ENCODE results near the gene PRICKLE2.

Gene PRICKLE2

DNA sequence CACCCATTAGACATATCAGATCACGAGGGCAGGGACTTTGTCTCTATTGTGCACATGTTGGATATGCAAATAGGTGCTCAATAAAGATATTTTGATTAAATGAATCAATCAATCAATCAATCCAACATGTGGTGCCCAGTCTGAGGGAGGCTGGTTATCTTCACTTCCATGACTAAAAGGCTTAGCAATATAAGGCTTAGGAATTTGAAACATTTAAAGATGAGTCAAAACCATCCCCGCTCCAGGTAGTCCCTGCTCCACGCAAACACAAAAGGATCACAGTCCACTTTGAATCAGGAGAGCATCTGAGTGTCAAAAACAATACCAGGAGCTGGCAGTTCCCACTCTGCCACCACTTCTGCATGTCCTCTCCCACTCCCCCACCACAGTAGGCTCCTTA, 25.8 kb upstream of the PRICKLE2 start:
- DNase-seq = no peak

GRCh38 chr3:64247991-64248646, 22.9 kb upstream of the PRICKLE2 start:
- DNase-seq = no peak

DNA sequence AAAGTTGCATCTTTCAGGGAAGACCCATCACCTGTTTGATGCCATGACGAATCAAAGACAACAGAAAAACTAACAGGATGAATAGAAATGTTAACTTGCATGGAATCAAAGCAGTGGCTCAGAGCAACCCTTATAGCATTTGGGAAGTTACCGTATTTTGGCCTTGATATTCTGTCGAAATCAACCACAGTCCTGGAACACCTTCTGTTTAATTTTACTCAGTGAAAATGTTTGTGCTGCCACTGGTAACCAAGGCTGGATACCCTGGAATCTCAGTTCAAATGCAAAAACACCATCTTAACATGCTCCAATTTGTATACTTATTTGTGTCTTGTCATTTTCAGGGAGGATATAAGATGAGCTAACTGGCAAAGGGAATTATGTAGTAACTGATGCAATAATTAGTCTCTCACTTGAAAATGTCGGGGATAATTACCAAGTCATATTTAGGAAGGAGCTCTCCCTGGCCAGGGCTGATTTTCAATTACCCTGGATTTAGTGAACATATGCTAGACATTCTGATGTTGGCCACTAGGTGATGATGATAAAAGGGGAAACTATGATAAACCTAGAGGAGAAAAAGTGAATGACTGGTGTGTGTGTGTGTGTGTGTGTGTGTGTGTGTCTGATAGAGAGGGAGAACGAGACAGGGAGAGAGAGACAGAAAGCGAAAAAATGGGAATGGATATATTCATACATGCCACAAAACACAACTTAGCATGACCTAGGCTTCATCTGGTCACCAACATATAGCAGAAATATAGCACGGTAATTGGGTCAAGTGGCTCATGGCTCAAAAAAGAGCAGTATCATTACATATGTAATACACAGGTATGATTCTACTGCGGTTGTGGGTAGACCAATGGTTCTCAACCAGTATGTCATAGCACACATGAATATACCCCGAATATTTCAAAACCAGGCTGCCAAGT, 19.0 kb upstream of the PRICKLE2 start:
- peak; percentile 38 for DNase-seq

DNA sequence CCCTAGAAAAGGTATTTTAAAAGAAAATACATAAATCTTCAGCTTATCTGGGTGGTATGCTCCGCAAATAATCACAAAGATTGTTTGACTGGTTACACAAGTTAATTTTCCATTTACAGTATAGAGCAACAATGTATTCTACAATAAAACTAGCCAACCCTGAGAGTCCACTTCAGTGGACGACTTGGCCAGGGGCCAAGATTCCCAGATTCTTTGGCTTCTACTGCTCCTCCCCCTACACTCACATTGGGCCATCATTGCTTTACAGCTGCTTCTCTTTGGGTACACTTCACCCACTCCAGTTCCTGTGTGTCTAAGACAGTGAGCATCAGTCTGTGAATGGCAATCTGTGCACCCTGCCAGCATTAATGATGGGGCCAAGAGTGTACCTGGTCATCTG, 17.2 kb upstream of the PRICKLE2 start:
- no peak for DNase-seq

GRCh38 chr3:64240959-64241358, 15.7 kb upstream of the PRICKLE2 start:
- no peak for DNase-seq

DNA sequence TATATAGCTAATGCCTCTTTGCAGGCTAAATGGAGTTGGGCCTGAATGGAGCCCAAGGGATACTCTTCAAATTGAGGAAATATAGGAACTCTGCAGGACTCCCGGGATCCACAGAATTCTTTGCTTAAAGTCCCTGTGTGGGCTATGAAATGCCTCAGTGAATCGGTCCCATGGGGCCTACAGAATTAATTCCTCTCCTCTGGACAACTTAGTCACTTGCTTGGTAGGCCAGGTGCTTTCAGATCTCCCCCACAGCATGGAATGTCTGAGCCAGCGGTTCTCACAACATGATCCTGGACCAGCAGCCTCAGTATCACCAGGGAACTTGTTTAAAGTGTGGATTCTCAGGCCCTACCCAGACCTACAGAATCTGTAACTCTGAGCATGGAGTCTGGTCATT, 15.1 kb upstream of the PRICKLE2 start:
- no peak for DNase-seq

GRCh38 chr3:64239841-64240240, 14.6 kb upstream of the PRICKLE2 start:
- DNase-seq = no peak

- DNase-seq = peak; percentile 97
Observed at GRCh38 chr3:64238971-64239667, 13.9 kb upstream of the PRICKLE2 start.

- no peak for DNase-seq
Observed at GRCh38 chr3:64237083-64237482, 11.8 kb upstream of the PRICKLE2 start.

GRCh38 chr3:64235605-64236004, 10.3 kb upstream of the PRICKLE2 start:
- no peak for DNase-seq

DNA sequence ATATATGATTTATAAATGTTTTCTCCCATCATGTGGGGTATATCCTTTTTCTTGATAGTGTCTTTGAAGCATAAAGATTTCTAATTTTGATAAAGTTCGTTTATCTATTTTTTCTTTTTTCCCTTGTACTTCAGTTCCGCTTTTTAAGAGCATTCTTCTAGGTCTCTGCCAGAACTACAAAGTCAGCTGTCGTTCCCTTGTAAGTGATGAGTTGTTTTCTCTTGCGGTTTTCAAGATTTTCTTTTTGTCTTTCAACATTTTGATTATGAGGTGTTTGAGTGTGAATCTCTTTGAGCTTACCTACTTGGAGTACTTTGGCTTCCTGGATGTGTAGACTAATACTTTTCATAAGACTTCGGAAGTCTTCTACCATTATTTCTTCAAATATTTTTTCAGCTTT, 9.3 kb upstream of the PRICKLE2 start:
- no peak for DNase-seq

- no peak for DNase-seq
Observed at GRCh38 chr3:64232821-64233220, 7.6 kb upstream of the PRICKLE2 start.

- DNase-seq = no peak
Observed at GRCh38 chr3:64229903-64230302, 4.6 kb upstream of the PRICKLE2 start.

- DNase-seq = no peak
Observed at GRCh38 chr3:64228110-64228509, 2.8 kb upstream of the PRICKLE2 start.

DNA sequence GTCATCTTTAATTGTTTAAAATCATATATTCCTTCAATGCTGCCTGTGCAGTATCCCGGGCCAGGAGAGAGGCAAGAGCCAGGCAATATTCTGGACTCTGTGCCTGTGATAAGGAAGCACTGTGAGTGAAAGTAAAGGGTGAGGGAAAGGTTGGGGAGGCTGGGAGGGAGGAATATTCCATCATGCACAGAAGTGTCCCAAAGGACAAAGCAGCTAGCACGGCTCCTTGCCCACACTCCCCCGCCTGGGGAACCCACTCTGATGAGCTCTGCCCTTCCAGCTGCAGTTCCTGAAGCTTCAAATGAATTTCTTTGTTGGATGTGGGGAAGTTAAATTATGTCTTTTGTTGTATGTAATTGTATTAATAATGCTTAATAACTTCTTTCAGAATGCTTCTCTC, 1.5 kb upstream of the PRICKLE2 start:
- DNase-seq = no peak

GRCh38 chr3:64225695-64226499, 631 bp upstream of the PRICKLE2 start:
- no peak for DNase-seq

GRCh38 chr3:64223791-64224745, 1.2 kb downstream of the PRICKLE2 start:
- DNase-seq = no peak

DNA sequence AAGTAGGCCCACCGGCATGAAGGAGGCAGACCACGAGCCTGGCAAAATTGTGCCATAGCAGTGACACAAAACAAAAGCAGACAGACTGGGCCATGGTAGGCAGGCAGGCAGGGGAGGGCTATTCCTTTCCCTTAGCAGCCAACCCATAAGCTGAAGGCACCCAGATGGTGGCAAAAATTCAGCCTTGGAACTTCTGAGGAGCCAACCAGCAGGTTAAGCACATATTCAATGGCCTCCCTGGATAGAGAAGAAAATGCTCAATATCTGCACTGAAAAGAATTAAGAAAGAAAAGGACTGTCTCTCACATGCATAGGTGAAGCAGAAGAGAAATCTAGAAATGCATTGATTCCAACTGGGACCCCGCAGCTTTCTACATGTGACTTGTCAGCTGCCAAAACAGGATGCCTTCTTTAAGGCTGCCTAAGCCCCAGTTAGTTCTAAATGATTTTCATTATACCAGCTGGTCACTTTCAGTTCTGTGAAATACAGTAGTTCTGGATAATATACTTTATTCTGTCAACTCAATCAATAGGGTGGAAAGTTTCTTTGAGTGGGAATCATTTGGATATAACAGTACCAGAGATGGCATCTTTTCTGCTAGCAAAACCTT, 2.7 kb downstream of the PRICKLE2 start:
- DNase-seq = no peak

DNA sequence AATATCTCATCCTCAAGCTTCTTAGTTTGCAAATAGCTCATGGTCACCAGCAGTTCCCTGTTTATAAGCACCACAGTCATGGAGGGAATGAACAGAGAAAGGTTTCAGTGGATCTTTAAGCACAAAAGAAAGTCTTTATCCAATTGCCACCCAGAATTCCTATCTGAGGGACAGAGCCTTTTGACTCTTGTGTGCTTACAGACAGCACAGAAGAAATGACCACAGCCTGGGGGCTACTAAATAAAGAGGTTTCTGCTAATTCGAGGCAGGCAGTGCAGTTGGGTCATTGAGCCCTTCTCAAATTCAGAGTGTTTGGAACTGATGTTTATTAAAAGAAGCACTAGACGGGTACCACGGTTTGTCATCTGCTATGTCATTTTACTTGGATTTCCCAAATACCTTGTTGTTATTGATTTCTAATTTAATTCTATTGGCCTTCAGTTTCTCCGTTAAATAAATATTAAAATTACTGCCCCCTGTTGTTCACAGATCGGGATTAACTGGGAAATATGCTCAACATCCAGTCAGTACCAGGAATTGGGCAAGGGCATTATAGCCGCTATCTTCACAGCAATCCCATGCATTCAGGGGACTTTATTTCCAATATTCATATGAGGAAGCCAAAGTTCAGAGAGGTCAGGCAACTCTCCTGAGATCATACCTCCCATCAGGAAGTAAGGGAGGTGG, 3.6 kb downstream of the PRICKLE2 start:
- no peak for DNase-seq

DNA sequence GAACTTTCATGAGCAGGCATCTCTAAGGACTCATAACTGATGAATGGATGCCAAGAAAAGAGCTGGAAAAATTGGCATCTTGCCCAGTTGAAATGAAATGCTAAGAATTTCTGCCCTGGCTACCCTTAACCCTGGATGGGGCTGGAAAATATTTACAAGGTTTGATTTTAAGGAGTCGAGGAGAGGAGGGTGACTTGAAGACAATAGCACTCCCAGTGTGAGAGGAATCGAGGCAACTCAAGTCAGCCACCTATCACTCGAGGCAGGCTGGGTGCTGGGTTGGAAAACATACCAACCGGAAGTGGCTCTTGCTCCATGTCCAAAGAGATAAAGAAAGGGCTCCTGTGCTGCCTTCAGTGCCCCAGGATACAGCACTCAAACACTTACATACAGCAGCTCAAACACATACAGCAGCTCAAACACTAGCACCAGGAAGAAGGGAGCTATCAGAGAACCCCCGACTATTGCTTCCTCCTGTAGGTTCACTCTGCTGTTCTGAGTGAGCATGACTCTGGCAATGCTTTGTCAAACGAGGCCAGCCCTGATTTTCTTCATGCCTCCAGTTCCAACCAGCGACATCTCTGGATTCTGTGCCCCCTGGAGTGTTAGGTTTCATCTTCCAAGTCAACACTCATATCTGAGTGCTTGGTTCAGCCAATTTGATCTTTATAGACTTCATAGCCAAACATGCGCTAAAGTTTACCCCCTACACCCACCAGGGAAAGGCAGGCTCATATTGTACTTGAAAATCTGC, 4.9 kb downstream of the PRICKLE2 start:
- DNase-seq = peak; percentile 68

All from NCI-H226 (cell line).